HCT116 (cell line): ENCODE results near the gene FAM222B. TPM values are rescaled to one million over a fixed set of nuclear protein-coding genes. Genes with fewer than 3 reads are reported as not detected.

ENCODE experiments used
- ATAC-seq: fragments of 200-7000 bp; cut with Tn5 transposase; 2 replicates; pipeline ENCODE4 v1.9.1; 2020; ENCODE audit warnings: mild to moderate bottlenecking, moderate library complexity
- BruUV-seq: library from RNA; stranded (reverse); fragments of 400-500 nt; replicated peaks from 2 replicates; lab custom pipeline; 2021; lab: Mats Ljungman, UMichigan
- CTCF ChIA-PET: fragments of 300-600 bp; sonication (Branson Sonifier 250); formaldehyde crosslinking; loops from one replicate; lab custom pipeline; 2021; ENCODE audit warnings: antibody characterized with exemption; lab: Charles Lee
- POLR2A ChIA-PET: fragments of 300-600, 350-600 bp; sonication (Branson Sonifier 250); formaldehyde crosslinking; loops from one replicate; lab custom pipeline; 2021; ENCODE audit warnings: antibody characterized with exemption; lab: Charles Lee
- RAD21 ChIA-PET, 2 experiments: fragments of 300-600 bp; sonication (Branson Sonifier 250); formaldehyde crosslinking; loops; one replicate each; lab custom pipeline; 2023; ENCODE audit warnings: low total read pairs in 2 of 2; ENCODE audit not compliant: uncharacterized antibody in 2 of 2, unreplicated experiment in 2 of 2, low non-redundant PET in 1 of 2; lab: Charles Lee
- DNase-seq: peaks from one replicate; pipeline ENCODE4 v3.0.0-alpha.2; 2010; ENCODE audit warnings: low read depth, low spot score
- H2AFZ ChIP-seq: fragments of 200-600 bp; shearing (Covaris generic), sonication (generic); 2 replicates; pipeline ENCODE4 v1.6.1; 2017; ENCODE audit warnings: low read depth, mixed run types, mixed read lengths, antibody characterized with exemption, low read length; ENCODE audit not compliant: poor library complexity, severe bottlenecking
- H3K27ac ChIP-seq: 2 replicates; pipeline ENCODE4 v1.5.1; 2012; ENCODE audit warnings: low read depth, low read length
- H3K27me3 ChIP-seq: fragments of 200-600 bp; sonication (generic); 2 replicates; pipeline ENCODE4 v1.6.1; 2016; ENCODE audit warnings: mixed run types, low read length, mixed read lengths; ENCODE audit not compliant: insufficient read depth
- H3K36me3 ChIP-seq, 2 experiments: fragments of 200-500 bp in 1 of 2; fragments of 200-600 bp in 1 of 2; sonication (Bioruptor generic) in 1 of 2; sonication (generic) in 1 of 2; 2 replicates each; pipeline versions ENCODE4 v1.5.1 to v1.6.1; 2014 to 2016; ENCODE audit warnings: low read length in 2 of 2, inconsistent platforms in 1 of 2, mixed read lengths in 1 of 2, mixed run types in 1 of 2; ENCODE audit not compliant: insufficient read depth in 2 of 2, control insufficient read depth in 1 of 2
- H3K4me1 ChIP-seq, 2 experiments: fragments of 200-600 bp in 1 of 2; sonication (generic) in 1 of 2; 2 replicates each; pipeline versions ENCODE4 v1.5.1 to v1.6.1; 2012 to 2017; ENCODE audit warnings: low read length in 2 of 2, inconsistent platforms in 1 of 2, mild to moderate bottlenecking in 1 of 2, mixed read lengths in 1 of 2, mixed run types in 1 of 2, moderate library complexity in 1 of 2; ENCODE audit not compliant: insufficient read depth in 2 of 2, control insufficient read depth in 1 of 2
- H3K4me2 ChIP-seq: fragments of 200-600 bp; sonication (generic); 2 replicates; pipeline ENCODE4 v1.6.1; 2017; ENCODE audit warnings: mixed run types, low read length, mixed read lengths
- H3K4me3 ChIP-seq, 2 experiments: fragments of 200-600 bp in 1 of 2; sonication (generic) in 1 of 2; replicated peaks in 1 of 2; 2 replicates each; pipeline ENCODE4 v1.5.1; 2011 to 2016; ENCODE audit warnings: low read length in 2 of 2, control low read depth in 1 of 2, low read depth in 1 of 2, mild to moderate bottlenecking in 1 of 2, mixed read lengths in 1 of 2, mixed run types in 1 of 2
- H3K79me2 ChIP-seq: fragments of 200-600 bp; sonication (generic); 2 replicates; pipeline ENCODE4 v1.6.1; 2017; ENCODE audit warnings: mild to moderate bottlenecking, mixed run types, low read length, moderate library complexity, mixed read lengths; ENCODE audit not compliant: insufficient read depth
- H3K9ac ChIP-seq: fragments of 200-600 bp; sonication (generic); 2 replicates; pipeline ENCODE4 v1.6.1; 2016; ENCODE audit warnings: low read length, mixed read lengths
- H3K9me2 ChIP-seq: fragments of 200-600 bp; sonication (generic), shearing (Covaris generic); 2 replicates; pipeline ENCODE4 v1.6.1; 2017; ENCODE audit warnings: mixed run types, mild to moderate bottlenecking, moderate library complexity; ENCODE audit not compliant: insufficient read depth
- H3K9me3 ChIP-seq, 2 experiments: fragments of 200-500 bp in 1 of 2; fragments of 200-600 bp in 1 of 2; sonication (Bioruptor generic) in 1 of 2; sonication (generic) in 1 of 2; 2 replicates each; pipeline ENCODE4 v1.6.1; 2014 to 2017; ENCODE audit warnings: low read length in 2 of 2, mixed read lengths in 2 of 2, inconsistent platforms in 1 of 2, low read depth in 1 of 2, mild to moderate bottlenecking in 1 of 2, mixed run types in 1 of 2, moderate library complexity in 1 of 2; ENCODE audit not compliant: control insufficient read depth in 1 of 2, insufficient read depth in 1 of 2
- H4K20me1 ChIP-seq: fragments of 200-600 bp; sonication (generic), shearing (Covaris generic); 2 replicates; pipeline ENCODE4 v1.6.1; 2017; ENCODE audit warnings: mixed run types, mild to moderate bottlenecking, moderate library complexity; ENCODE audit not compliant: insufficient read depth
- CEBPB ChIP-seq: IDR thresholded peaks from 2 replicates; pipeline ENCODE4 v1.6.1; 2012; ENCODE audit warnings: low read depth
- CTCF ChIP-seq, 3 experiments: fragments of 200-600 bp in 1 of 3; sonication (generic) in 1 of 3; IDR thresholded peaks in 2 of 3; conservative IDR thresholded peaks in 1 of 3; 2 replicates each; pipeline ENCODE4 v1.5.1; 2012 to 2017; ENCODE audit warnings: low read depth in 2 of 3, low read length in 2 of 3, antibody characterized with exemption in 1 of 3, borderline replicate concordance in 1 of 3, control low read depth in 1 of 3, mild to moderate bottlenecking in 1 of 3, mixed read lengths in 1 of 3, mixed run types in 1 of 3, moderate library complexity in 1 of 3; ENCODE audit not compliant: insufficient read depth in 1 of 3
- EGR1 ChIP-seq: IDR thresholded peaks from 2 replicates; pipeline ENCODE4 v1.6.1; 2012; ENCODE audit warnings: low read depth
- ELF1 ChIP-seq: IDR thresholded peaks from 2 replicates; pipeline ENCODE4 v1.6.1; 2012; ENCODE audit warnings: low read depth, borderline replicate concordance
- EZH2 ChIP-seq: fragments of 200-600 bp; sonication (generic); IDR thresholded peaks from 2 replicates; pipeline ENCODE4 v1.6.1; 2017; ENCODE audit warnings: antibody characterized with exemption, mixed run types
- FOSL1 ChIP-seq: IDR thresholded peaks from 2 replicates; pipeline ENCODE4 v1.6.1; 2012; ENCODE audit warnings: low read depth
- JUND ChIP-seq: IDR thresholded peaks from 2 replicates; pipeline ENCODE4 v1.6.1; 2012
- POLR2A ChIP-seq: IDR thresholded peaks from 2 replicates; pipeline ENCODE4 v1.7.0; 2011; ENCODE audit warnings: borderline replicate concordance; ENCODE audit not compliant: insufficient read depth, insufficient read length; ENCODE audit errors: extremely low read depth
- POLR2AphosphoS5 ChIP-seq: IDR thresholded peaks from 2 replicates; pipeline ENCODE4 v1.6.1; 2011; ENCODE audit warnings: mild to moderate bottlenecking, low read depth, low read length, moderate library complexity
- RAD21 ChIP-seq: IDR thresholded peaks from 2 replicates; pipeline ENCODE4 v1.6.1; 2012; ENCODE audit warnings: low read depth, mild to moderate bottlenecking
- REST ChIP-seq: IDR thresholded peaks from 2 replicates; pipeline ENCODE4 v1.6.1; 2012; ENCODE audit warnings: low read depth
- SIN3A ChIP-seq: IDR thresholded peaks from 2 replicates; pipeline ENCODE4 v1.6.1; 2012; ENCODE audit warnings: low read depth
- SP1 ChIP-seq: IDR thresholded peaks from 2 replicates; pipeline ENCODE4 v1.6.1; 2012; ENCODE audit warnings: low read depth
- YY1 ChIP-seq: IDR thresholded peaks from 2 replicates; pipeline ENCODE4 v1.6.1; 2011; ENCODE audit warnings: low read length, low read depth, moderate library complexity, mild to moderate bottlenecking; ENCODE audit not compliant: insufficient replicate concordance; ENCODE audit errors: extremely low read depth
- intact Hi-C: fragments of 100-400 bp; cut with micrococcal nuclease; formaldehyde crosslinking; loops from 2 replicates; pipeline ENCODE4 v1.10.0; 2022
- total RNA-seq: library from RNA; stranded (reverse); gene quantifications from one replicate; pipeline ENCODE4 v1.2.1, GENCODE V29; 2021; ENCODE audit not compliant: unreplicated experiment
- TF ChIP-seq, protein P1 (sequence below): IDR thresholded peaks from 2 replicates; pipeline ENCODE4 v1.6.1; 2012
- TF ChIP-seq, protein P2 (sequence below): IDR thresholded peaks from 2 replicates; pipeline ENCODE4 v1.6.1; 2012

FAM222B gene
- total RNA-seq, 1 experiment from 2014 or later, result 22.7 TPM

DNA sequence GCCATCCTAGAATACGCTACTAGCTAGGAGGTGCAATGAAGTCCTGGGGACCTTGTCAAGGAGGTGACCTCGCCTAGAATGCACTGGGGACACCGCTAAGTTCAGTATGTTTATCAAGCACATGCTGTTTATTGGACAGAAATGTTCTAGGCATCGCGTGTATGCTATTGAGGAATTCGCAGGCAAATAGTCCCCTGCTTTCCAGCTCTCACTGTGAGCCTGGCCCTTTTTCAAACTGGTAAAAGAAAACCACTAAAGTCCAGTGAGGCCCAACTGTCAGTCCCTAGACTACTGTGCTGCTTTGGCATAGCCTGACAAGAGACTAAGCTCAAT lies 1.2 kb upstream of the FAM222B start:
- CTCF ChIA-PET, result no interaction called here
- no peaks in the 10 kb centered on the region for H3K36me3 ChIP-seq
- POLR2A ChIA-PET, result no interaction called here
- RAD21 ChIA-PET, result interaction anchor here in 1 of 2 experiments (1.0 kb wide), 1 partner anchor 36 kb away, joined by 3 read pairs; no protein-coding TSS in a partner anchor
- no peaks in the 10 kb centered on the region for H4K20me1 ChIP-seq
- no TSS peak for BruUV-seq
- intact Hi-C loops, result no loop called here
- no peak overlapping the region for H2AFZ ChIP-seq
- ATAC-seq (no peak), DNase-seq (no peak)
- no peak overlapping the region for H3K27ac ChIP-seq
- H3K79me2 ChIP-seq, result peaks cover 34% of the 10 kb centered on the region
- no peaks in the 10 kb centered on the region for H3K9me2 ChIP-seq
- H3K9ac ChIP-seq, result no peak overlapping the region
- no peaks in the 10 kb centered on the region for H3K27me3 ChIP-seq
- peaks cover 3 to 18% of the 10 kb centered on the region in 2 experiments; a peak in 3 of 4 replicates for H3K4me1 ChIP-seq
- peak overlapping the region; percentile 83 for H3K4me2 ChIP-seq
- H3K4me3 ChIP-seq, result no peak overlapping the region
- TF ChIP-seq EGR1 (no peak), ELF1 (no peak), SIN3A (no peak), EZH2 (no peak), SP1 (no peak), FOSL1 (no peak), POLR2AphosphoS5 (no peak), YY1 (no peak), POLR2A (no peak)
- TF ChIP-seq, protein P1, sequence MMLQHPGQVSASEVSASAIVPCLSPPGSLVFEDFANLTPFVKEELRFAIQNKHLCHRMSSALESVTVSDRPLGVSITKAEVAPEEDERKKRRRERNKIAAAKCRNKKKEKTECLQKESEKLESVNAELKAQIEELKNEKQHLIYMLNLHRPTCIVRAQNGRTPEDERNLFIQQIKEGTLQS, result no peak
- no peaks in the 10 kb centered on the region for H3K9me3 ChIP-seq

DNA sequence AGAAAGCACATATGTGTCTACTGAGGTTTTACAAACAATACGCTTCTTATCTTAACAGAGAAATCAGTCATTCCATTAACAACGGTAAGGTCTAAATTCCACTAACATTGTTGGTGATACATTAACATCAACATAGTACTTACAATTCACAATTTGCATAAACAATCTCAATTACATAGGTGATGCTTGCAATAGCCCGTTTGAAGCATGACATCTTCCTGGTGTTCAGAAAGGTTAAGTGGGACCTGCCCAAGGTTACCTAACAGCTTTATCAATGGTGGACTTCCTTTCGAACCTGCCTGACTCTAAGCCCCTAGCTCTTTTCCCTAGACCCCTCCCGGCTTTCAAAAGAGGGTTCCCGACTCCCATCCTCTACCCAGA lies 699 bp downstream of the FAM222B start:
- Histone ChIP-seq H4K20me1 (no peaks in the 10 kb centered on the region), H3K9ac (peak overlapping the region; percentile 75), H3K27ac (peak overlapping the region; percentile 53), H2AFZ (no peak overlapping the region), H3K27me3 (no peaks in the 10 kb centered on the region), H3K79me2 (peaks cover 46% of the 10 kb centered on the region), H3K9me3 (no peaks in the 10 kb centered on the region), H3K4me2 (peak overlapping the region; percentile 83), H3K9me2 (no peaks in the 10 kb centered on the region), H3K4me1 (peaks cover 3 to 18% of the 10 kb centered on the region in 2 experiments; a peak in 3 of 4 replicates), H3K36me3 (no peaks in the 10 kb centered on the region), H3K4me3 (peak overlapping the region; percentile 84 to 96)
- ATAC-seq (peak; percentile 13), DNase-seq (no peak)
- TF ChIP-seq CTCF (IDR thresholded peaks at IDR 0.05 in 2 of 3, conservative IDR thresholded peaks at IDR 0.05 in 1 of 3; ENCODE audit: borderline replicate concordance in 1 of 3, insufficient read depth in 1 of 3, low read depth in 2 of 3, low read length in 2 of 3), result no peak
- no peak for TF ChIP-seq RAD21
- no peak for TF ChIP-seq JUND
- TF ChIP-seq, protein P2, sequence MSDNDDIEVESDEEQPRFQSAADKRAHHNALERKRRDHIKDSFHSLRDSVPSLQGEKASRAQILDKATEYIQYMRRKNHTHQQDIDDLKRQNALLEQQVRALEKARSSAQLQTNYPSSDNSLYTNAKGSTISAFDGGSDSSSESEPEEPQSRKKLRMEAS, result no peak
- no peak for TF ChIP-seq ELF1
- TF ChIP-seq REST, result no peak
- TF ChIP-seq POLR2A, result no peak
- TF ChIP-seq, protein P1, result no peak
- TF ChIP-seq CEBPB, result no peak
- ChIA-PET CTCF (interaction anchor here (1.1 to 2.2 kb wide), 2 partner anchors 78 to 275 kb away, joined by 3 to 11 read pairs; no protein-coding TSS in a partner anchor), POLR2A (interaction anchor here (1.0 to 1.4 kb wide), 4 partner anchors 9 to 122 kb away, joined by 4 to 6 read pairs (median 4); partner anchors contain the start of gene RPL23A), RAD21 (no interaction called here)
- TSS peak; percentile 81 for BruUV-seq
- intact Hi-C loops, result no loop called here
